Measurements from ENCODE around the gene CDH24. TPM values are rescaled to one million over a fixed set of nuclear protein-coding genes. Genes with fewer than 3 reads are reported as not detected.
A peak's percentile ranks its signal among the peaks of the same experiment; 100 is the strongest.

CDH24 gene
- polyA plus RNA-seq, 1 donor from 2014 or later, result 31.7 TPM

DNA sequence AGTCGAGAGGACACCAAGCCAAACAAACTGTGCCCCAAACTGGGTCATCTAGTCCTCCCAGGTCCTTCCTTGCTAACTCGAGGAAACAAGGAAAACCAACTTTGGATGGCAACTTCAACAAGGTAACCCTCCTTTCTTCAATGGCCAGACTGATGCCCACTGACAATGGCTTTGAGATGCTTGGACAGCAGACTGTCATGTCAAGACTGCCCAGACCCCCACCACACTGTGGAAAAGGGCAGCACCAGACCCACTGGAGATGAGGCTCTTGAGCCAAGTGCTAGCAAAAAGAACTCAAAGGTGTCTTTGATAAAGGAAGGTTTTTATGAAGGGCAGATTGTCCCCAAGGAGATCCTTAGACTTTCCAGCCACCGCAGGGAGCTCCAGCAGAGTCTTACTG is 9.0 kb upstream of the CDH24 start:
- H3K79me2 ChIP-seq (replicated peaks; ENCODE audit: insufficient read depth, low read length), result peaks cover 43% of the 10 kb centered on the region
- no peak overlapping the region for H2AFZ ChIP-seq (ENCODE audit: low read depth, low read length)
- no peak overlapping the region for H3K9ac ChIP-seq (ENCODE audit: low read length)
- peaks cover 25% of the 10 kb centered on the region for H3K36me3 ChIP-seq (ENCODE audit: insufficient read depth, low read length)
- H4K20me1 ChIP-seq (ENCODE audit: insufficient read depth), result peaks cover 31% of the 10 kb centered on the region
- H3K4me3 ChIP-seq (ENCODE audit: low read length), result peak overlapping the region; percentile 10
- no peaks in the 10 kb centered on the region for H3K27me3 ChIP-seq (ENCODE audit: insufficient read depth, low read depth, low read length)
- H3K9me3 ChIP-seq (ENCODE audit: low read length), result no peaks in the 10 kb centered on the region
- no peak for TF ChIP-seq REST (IDR thresholded peaks at IDR 0.05; ENCODE audit: borderline replicate concordance)
- TF ChIP-seq MXI1 (conservative IDR thresholded peaks at IDR 0.05; ENCODE audit: poor library complexity, severe bottlenecking), result no peak
- no peaks in the 10 kb centered on the region for H3K9me2 ChIP-seq (ENCODE audit: insufficient read depth, low read length)
- H3K27ac ChIP-seq (ENCODE audit: low read length), result no peak overlapping the region
- H3K4me2 ChIP-seq (ENCODE audit: low read length), result no peak overlapping the region
- H3F3A ChIP-seq (ENCODE audit: insufficient read depth, low read length, poor library complexity, severe bottlenecking), result peaks cover 5% of the 10 kb centered on the region

GRCh38 chr14:23063601-23064000 is 6.3 kb upstream of the CDH24 start:
- Histone ChIP-seq H4K20me1 (ENCODE audit: insufficient read depth) (peaks cover 29% of the 10 kb centered on the region), H3K79me2 (replicated peaks; ENCODE audit: insufficient read depth, low read length) (peaks cover 25% of the 10 kb centered on the region), H3K36me3 (ENCODE audit: insufficient read depth, low read length) (peaks cover 23% of the 10 kb centered on the region)

GRCh38 chr14:23062002-23062401 is 4.7 kb upstream of the CDH24 start:
- Histone ChIP-seq H3K4me3 (ENCODE audit: low read length) (no peak overlapping the region), H3K79me2 (replicated peaks; ENCODE audit: insufficient read depth, low read length) (peaks cover 10% of the 10 kb centered on the region), H3K9me3 (ENCODE audit: low read length) (no peaks in the 10 kb centered on the region), H2AFZ (ENCODE audit: low read depth, low read length) (no peak overlapping the region), H3F3A (ENCODE audit: insufficient read depth, low read length, poor library complexity, severe bottlenecking) (no peaks in the 10 kb centered on the region), H3K4me2 (ENCODE audit: low read length) (no peak overlapping the region), H3K27me3 (ENCODE audit: insufficient read depth, low read depth, low read length) (no peaks in the 10 kb centered on the region), H3K36me3 (ENCODE audit: insufficient read depth, low read length) (peaks cover 17% of the 10 kb centered on the region), H4K20me1 (ENCODE audit: insufficient read depth) (peaks cover 18% of the 10 kb centered on the region), H3K9ac (ENCODE audit: low read length) (no peak overlapping the region), H3K9me2 (ENCODE audit: insufficient read depth, low read length) (no peaks in the 10 kb centered on the region), H3K27ac (ENCODE audit: low read length) (no peak overlapping the region)
- TF ChIP-seq RAD21 (conservative IDR thresholded peaks at IDR 0.05), result no peak
- TF ChIP-seq, protein P1, sequence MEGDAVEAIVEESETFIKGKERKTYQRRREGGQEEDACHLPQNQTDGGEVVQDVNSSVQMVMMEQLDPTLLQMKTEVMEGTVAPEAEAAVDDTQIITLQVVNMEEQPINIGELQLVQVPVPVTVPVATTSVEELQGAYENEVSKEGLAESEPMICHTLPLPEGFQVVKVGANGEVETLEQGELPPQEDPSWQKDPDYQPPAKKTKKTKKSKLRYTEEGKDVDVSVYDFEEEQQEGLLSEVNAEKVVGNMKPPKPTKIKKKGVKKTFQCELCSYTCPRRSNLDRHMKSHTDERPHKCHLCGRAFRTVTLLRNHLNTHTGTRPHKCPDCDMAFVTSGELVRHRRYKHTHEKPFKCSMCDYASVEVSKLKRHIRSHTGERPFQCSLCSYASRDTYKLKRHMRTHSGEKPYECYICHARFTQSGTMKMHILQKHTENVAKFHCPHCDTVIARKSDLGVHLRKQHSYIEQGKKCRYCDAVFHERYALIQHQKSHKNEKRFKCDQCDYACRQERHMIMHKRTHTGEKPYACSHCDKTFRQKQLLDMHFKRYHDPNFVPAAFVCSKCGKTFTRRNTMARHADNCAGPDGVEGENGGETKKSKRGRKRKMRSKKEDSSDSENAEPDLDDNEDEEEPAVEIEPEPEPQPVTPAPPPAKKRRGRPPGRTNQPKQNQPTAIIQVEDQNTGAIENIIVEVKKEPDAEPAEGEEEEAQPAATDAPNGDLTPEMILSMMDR (IDR thresholded peaks at IDR 0.05; ENCODE audit: poor library complexity, severe bottlenecking), result no peak
- TF ChIP-seq MXI1 (conservative IDR thresholded peaks at IDR 0.05; ENCODE audit: poor library complexity, severe bottlenecking), result no peak

More at GRCh38 chr14:23063601-23064000, 6.3 kb upstream of the CDH24 start:
- no peak overlapping the region for H3K4me3 ChIP-seq (ENCODE audit: low read length)
- no peaks in the 10 kb centered on the region for H3F3A ChIP-seq (ENCODE audit: insufficient read depth, low read length, poor library complexity, severe bottlenecking)
- H3K27ac ChIP-seq (ENCODE audit: low read length), result no peak overlapping the region
- H3K27me3 ChIP-seq (ENCODE audit: insufficient read depth, low read depth, low read length), result no peaks in the 10 kb centered on the region
- no peaks in the 10 kb centered on the region for H3K9me2 ChIP-seq (ENCODE audit: insufficient read depth, low read length)
- no peaks in the 10 kb centered on the region for H3K9me3 ChIP-seq (ENCODE audit: low read length)
- H2AFZ ChIP-seq (ENCODE audit: low read depth, low read length), result no peak overlapping the region
- H3K4me2 ChIP-seq (ENCODE audit: low read length), result no peak overlapping the region
- no peak overlapping the region for H3K9ac ChIP-seq (ENCODE audit: low read length)
- TF ChIP-seq MXI1 (conservative IDR thresholded peaks at IDR 0.05; ENCODE audit: poor library complexity, severe bottlenecking), result no peak
- TF ChIP-seq TAF1 (IDR thresholded peaks at IDR 0.05; ENCODE audit: low read depth), result no peak
- no peak for TF ChIP-seq RAD21 (conservative IDR thresholded peaks at IDR 0.05)
- TF ChIP-seq SMC3 (conservative IDR thresholded peaks at IDR 0.05; ENCODE audit: poor library complexity), result no peak
